MCF 10A (cell line): ENCODE data around the gene SLC44A5. TPM values are rescaled to one million over a fixed set of nuclear protein-coding genes. Genes with fewer than 3 reads are reported as not detected.
"Not testable (repeated sequence)": the region's sequence is repeated elsewhere in the genome, so short reads cannot be mapped to it uniquely, and the experiment has no call there.

Experiments
- BruUV-seq: library from RNA; stranded (reverse); fragments of 400-500 nt; replicated peaks from 2 replicates; lab custom pipeline; 2021; lab: Mats Ljungman, UMichigan
- CTCF ChIA-PET: fragments of 300-600 bp; sonication (Branson Sonifier 250); formaldehyde crosslinking; extraction: SDS; loops from one replicate; lab custom pipeline; 2021; ENCODE audit warnings: antibody characterized with exemption, inconsistent platforms; lab: Yijun Ruan, JAX
- POLR2A ChIA-PET: fragments of 300-600, 350-650 bp; sonication (Branson Sonifier 250); formaldehyde crosslinking; extraction: SDS; loops from one replicate; lab custom pipeline; 2020; ENCODE audit warnings: antibody characterized with exemption, inconsistent platforms; lab: Yijun Ruan, JAX
- DNase-seq: peaks from one replicate; pipeline ENCODE4 v3.0.0-alpha.2; 2018; ENCODE audit not compliant: unreplicated experiment
- H3K27ac Mint-ChIP-seq: one replicate; pipeline ENCODE4 v1.8.0; 2022; ENCODE audit warnings: mild to moderate bottlenecking, low read depth, mixed read lengths; ENCODE audit not compliant: unreplicated experiment
- H3K27me3 Mint-ChIP-seq: one replicate; pipeline ENCODE4 v1.8.0; 2022; ENCODE audit warnings: mixed read lengths; ENCODE audit not compliant: insufficient read depth, unreplicated experiment
- H3K36me3 Mint-ChIP-seq: one replicate; pipeline ENCODE4 v1.8.0; 2022; ENCODE audit warnings: mild to moderate bottlenecking, moderate library complexity, mixed read lengths; ENCODE audit not compliant: insufficient read depth, unreplicated experiment
- H3K4me1 Mint-ChIP-seq: one replicate; pipeline ENCODE4 v1.8.0; 2022; ENCODE audit warnings: mixed read lengths; ENCODE audit not compliant: insufficient read depth, unreplicated experiment
- H3K4me3 Mint-ChIP-seq: one replicate; pipeline ENCODE4 v1.8.0; 2022; ENCODE audit warnings: mild to moderate bottlenecking, moderate library complexity, mixed read lengths; ENCODE audit not compliant: unreplicated experiment
- H3K9me3 Mint-ChIP-seq: one replicate; pipeline ENCODE4 v1.8.0; 2022; ENCODE audit warnings: mixed read lengths; ENCODE audit not compliant: unreplicated experiment
- CTCF ChIP-seq: fragments of 200-600 bp; IDR thresholded peaks from one replicate; pipeline ENCODE4 v1.8.0; 2022; ENCODE audit warnings: antibody characterized with exemption, mild to moderate bottlenecking; ENCODE audit not compliant: unreplicated experiment
- intact Hi-C: fragments of 100-400 bp; cut with micrococcal nuclease; formaldehyde crosslinking; loops from 2 replicates; pipeline ENCODE4 v1.14.1; 2022
- total RNA-seq: library from RNA; stranded (reverse); gene quantifications from 2 replicates; pipeline ENCODE4 v1.2.3, GENCODE V29; 2022

SLC44A5 gene
- total RNA-seq, 1 experiment from 2014 or later = 14.3 TPM

GRCh38 chr1:75482951-75483350 is 128.0 kb downstream of the SLC44A5 start:
- Mint-ChIP-seq H3K27ac (no peak overlapping the region), H3K27me3 (no peaks in the 10 kb centered on the region), H3K36me3 (no peaks in the 10 kb centered on the region), H3K4me1 (no peaks in the 10 kb centered on the region), H3K4me3 (no peak overlapping the region), H3K9me3 (peaks cover 7% of the 10 kb centered on the region)
- intact Hi-C loops = no loop called here
- no peak for DNase-seq
- POLR2A ChIA-PET = no interaction called here
- BruUV-seq = no TSS peak
- TF ChIP-seq CTCF = no peak
- CTCF ChIA-PET = interaction anchor here (1.1 kb wide), 1 partner anchor 154 kb away, joined by 3 read pairs; no protein-coding TSS in a partner anchor

- CTCF ChIA-PET = interaction anchor here (0.7 kb wide), 1 partner anchor 29 kb away, joined by 3 read pairs; no protein-coding TSS in a partner anchor
- BruUV-seq, H3K27ac Mint-ChIP-seq, POLR2A ChIA-PET, H3K4me1 Mint-ChIP-seq, H3K27me3 Mint-ChIP-seq, DNase-seq, H3K4me3 Mint-ChIP-seq, H3K9me3 Mint-ChIP-seq, intact Hi-C loops, H3K36me3 Mint-ChIP-seq: not testable (repeated sequence)
Observed at GRCh38 chr1:75476486-75476885, 134.4 kb downstream of the SLC44A5 start.

- Mint-ChIP-seq H3K36me3 (no peaks in the 10 kb centered on the region), H3K4me3 (no peak overlapping the region), H3K9me3 (no peaks in the 10 kb centered on the region), H3K27me3 (no peaks in the 10 kb centered on the region), H3K4me1 (peaks cover under 1% of the 10 kb centered on the region), H3K27ac (no peak overlapping the region)
- DNase-seq = no peak
- CTCF ChIA-PET = interaction anchor here (0.7 to 0.9 kb wide), 3 partner anchors 18 to 785 kb away, joined by 3 read pairs; no protein-coding TSS in a partner anchor
- BruUV-seq = no TSS peak
- POLR2A ChIA-PET = no interaction called here
- intact Hi-C loops = no loop called here
- TF ChIP-seq CTCF = no peak
Observed at GRCh38 chr1:75475696-75476095, 135.2 kb downstream of the SLC44A5 start.

GRCh38 chr1:75472971-75473603 is 137.8 kb downstream of the SLC44A5 start:
- H3K4me1 Mint-ChIP-seq = peaks cover 8% of the 10 kb centered on the region
- H3K36me3 Mint-ChIP-seq = no peaks in the 10 kb centered on the region
- intact Hi-C loops = no loop called here
- H3K4me3 Mint-ChIP-seq = no peak overlapping the region
- no peaks in the 10 kb centered on the region for H3K9me3 Mint-ChIP-seq
- no TSS peak for BruUV-seq
- ChIA-PET POLR2A (interaction anchor here (0.6 kb wide), 1 partner anchor 55 kb away, joined by 3 read pairs; no protein-coding TSS in a partner anchor), CTCF (interaction anchor here (0.8 to 1.0 kb wide), 2 partner anchors 110 to 159 kb away, joined by 3 to 6 read pairs; no protein-coding TSS in a partner anchor)
- H3K27me3 Mint-ChIP-seq = no peaks in the 10 kb centered on the region
- H3K27ac Mint-ChIP-seq = no peak overlapping the region
- DNase-seq = peak; percentile 28
- no peak for TF ChIP-seq CTCF
